ENCODE data around the gene DDX24. TPM values are rescaled to one million over a fixed set of nuclear protein-coding genes. Genes with fewer than 3 reads are reported as not detected.

DDX24 gene
- total RNA-seq: 100 to 1,000 TPM; 161 to 268 (median 209) TPM
- 100 to 1,000 TPM; 113 to 123 TPM for polyA plus RNA-seq
- long read RNA-seq, donor 1, full-length matches to known transcripts: 89 of 118 reads
- long read RNA-seq, donor 1, partial matches to known transcripts: 25 of 118 reads
- long read RNA-seq, donor 1, other reads (novel, unspliced or antisense): 4 of 118 reads
- long read RNA-seq, donor 2, full-length matches to known transcripts: 330 of 391 reads
- long read RNA-seq, donor 2, partial matches to known transcripts: 50 of 391 reads
- long read RNA-seq, donor 2, other reads (novel, unspliced or antisense): 11 of 391 reads
- long read RNA-seq, donor 3, full-length matches to known transcripts: 85 of 105 reads
- long read RNA-seq, donor 3, partial matches to known transcripts: 13 of 105 reads
- long read RNA-seq, donor 3, other reads (novel, unspliced or antisense): 7 of 105 reads

GRCh38 chr14:94080621-94081385 is at the start of gene DDX24, which contains the start of gene IFI27L1:
Gene DDX24, minus strand, starts transcription at chr14:94081202. Its CDS starts 1,460 bp downstream, at chr14:94079742.
Gene IFI27L1, plus strand, starts transcription at chr14:94081310. Its CDS starts 15,628 bp downstream, at chr14:94096938.
- DNase-seq: peak; percentile 96 to 98 (median 98)
- peaks cover 12 to 53% (median 42%) of the 10 kb centered on the region in 12 donors for H3K4me1 ChIP-seq

DNA sequence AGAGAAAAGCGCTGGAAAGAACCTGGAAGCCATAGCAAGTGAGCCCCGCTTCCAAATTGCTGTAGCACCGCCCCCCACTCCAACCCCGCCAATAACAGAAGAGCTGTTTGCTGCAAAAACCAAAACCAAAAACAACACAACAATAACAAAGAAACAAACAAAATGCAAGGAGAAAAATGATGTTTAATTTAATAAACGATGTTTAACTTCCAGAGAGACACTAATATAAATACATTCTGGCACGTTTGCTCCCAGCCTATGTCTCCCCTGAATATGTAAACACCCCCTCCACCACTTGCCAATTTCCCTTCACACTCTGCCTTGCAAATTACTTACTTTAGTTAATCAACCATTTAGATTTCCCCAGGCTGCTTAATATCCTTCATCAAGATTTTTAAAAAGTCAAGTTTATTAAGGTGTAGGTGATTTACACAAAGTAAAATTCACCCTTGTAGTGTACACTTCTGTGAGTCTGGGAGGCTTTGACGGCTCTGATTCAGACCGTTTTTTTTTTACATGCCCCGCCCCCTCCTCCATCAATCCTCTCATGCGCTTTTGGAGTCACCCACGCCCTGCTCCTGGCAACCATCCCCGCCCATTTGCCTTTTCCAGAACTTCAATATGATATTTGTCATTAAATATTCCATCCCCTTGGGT is 48.9 kb upstream of the DDX24 start:
- Histone ChIP-seq H3K4me3 (peak overlapping the region; percentile 3 to 73 (median 60)), H3K4me1 (peaks cover 0 to 18% (median 8%) of the 10 kb centered on the region in 12 donors), H3K36me3 (peaks cover 0 to 12% (median 0%) of the 10 kb centered on the region in 9 donors), H3K27me3 (no peaks in the 10 kb centered on the region), H3K9me3 (no peaks in the 10 kb centered on the region), H3K27ac (peak overlapping the region; percentile 3 to 88 (median 76))
- 0 to 1% (median 1%) methylated on average over 12 of the region's 12 CpGs for WGBS, 4 donors
- intact Hi-C loops (cut with DNase I): loop anchor here in 8 of 10 donors (2.0 to 10.0 kb wide), 9 partner anchors 47 to 357 kb away; partner anchors contain the start of genes DDX24 (in 3 of the 8) and IFI27L1 (in 3 of the 8)
- ATAC-seq (peak in 3 of 4 donors; percentile 47 to 73 (median 50)), DNase-seq (peak in 4 of 5 donors; percentile 58 to 72 (median 66))
- peak in 2 of 12 donors; percentile 0 to 3 for TF ChIP-seq CTCF (IDR thresholded peaks at IDR 0.05)
- no peak for TF ChIP-seq POLR2A (IDR thresholded peaks at IDR 0.05)

More at GRCh38 chr14:94080621-94081385, at the start of gene DDX24, which contains the start of gene IFI27L1:
- peak; percentile 99 to 100 (median 100) for ATAC-seq
- H3K9me3 ChIP-seq: peaks cover 0 to 5% (median 0%) of the 10 kb centered on the region in 12 donors
- peak in 1 of 12 donors; percentile 13 for TF ChIP-seq CTCF (IDR thresholded peaks at IDR 0.05)
- peak; percentile 89 to 97 for TF ChIP-seq POLR2A (IDR thresholded peaks at IDR 0.05)
- WGBS, 4 donors: 0 to 1% (median 1%) methylated on average over 56 to 77 of the region's 77 CpGs
- peak within 1 kb of the TSS; percentile 81 to 95 (median 91) for H3K27ac ChIP-seq
- H3K4me3 ChIP-seq: peak within 1 kb of the TSS; percentile 71 to 100 (median 90)
- peaks cover 0 to 36% (median 17%) of the 10 kb centered on the region in 9 donors for H3K36me3 ChIP-seq
- intact Hi-C loops (cut with DNase I): loop anchor here in 3 of 10 donors (2.0 to 5.0 kb wide), 4 partner anchors 30 to 51 kb away; partner anchors contain the start of genes IFI27L2 (in 2 of the 3) and IFI27 (in 1 of the 3)
- H3K27me3 ChIP-seq: no peaks in the 10 kb centered on the region

- ATAC-seq (peak; percentile 88 to 97 (median 94)), DNase-seq (peak; percentile 83 to 87 (median 86))
- WGBS, 4 donors: 0 to 2% (median 2%) methylated on average over 19 to 27 of the region's 27 CpGs
- Histone ChIP-seq H3K27me3 (no peaks in the 10 kb centered on the region), H3K27ac (peak within 1 kb of the TSS; percentile 36 to 88 (median 78)), H3K4me3 (peak within 1 kb of the TSS; percentile 3 to 73 (median 60)), H3K9me3 (no peaks in the 10 kb centered on the region), H3K36me3 (peaks cover 0 to 12% (median 0%) of the 10 kb centered on the region in 9 donors), H3K4me1 (peaks cover 0 to 18% (median 8%) of the 10 kb centered on the region in 12 donors)
- TF ChIP-seq POLR2A (IDR thresholded peaks at IDR 0.05): peak in 1 of 2 donors; percentile 42
- TF ChIP-seq CTCF (IDR thresholded peaks at IDR 0.05): peak in 11 of 12 donors; percentile 21 to 55 (median 33)
- intact Hi-C loops (cut with DNase I): loop anchor here in 3 of 10 donors (2.0 to 5.0 kb wide), 3 partner anchors 47 to 52 kb away; partner anchors contain the start of genes DDX24 (in 2 of the 3) and IFI27L1 (in 2 of the 3)
These were observed 48.2 kb upstream of the DDX24 start, which contains the start of gene IFI27L2 for GRCh38 chr14:94129111-94129757. Gene IFI27L2, minus strand, starts transcription at chr14:94129604. Its CDS starts 40 bp downstream, at chr14:94129564.

Measured in heart left ventricle (tissue), 16 donors.